Lung microvascular endothelial cell (primary cell): Measurements from ENCODE around the gene ADGRB3. TPM values are rescaled to one million over a fixed set of nuclear protein-coding genes. Genes with fewer than 3 reads are reported as not detected.

ENCODE experiments used
- DNase-seq, 2 donors: peaks; one replicate each; pipeline versions ENCODE4 v3.0.0 to v3.0.0-alpha.2; 2010; ENCODE audit warnings: low read depth in 2 of 2
- total RNA-seq: library from RNA; depleted of rRNA; stranded (reverse); fragments of >200 nt; gene quantifications from 2 replicates; pipeline ENCODE4 v1.2.1, GENCODE V29; 2014

ADGRB3 gene
- total RNA-seq, 1 donor from 2014 or later = not detected

DNA sequence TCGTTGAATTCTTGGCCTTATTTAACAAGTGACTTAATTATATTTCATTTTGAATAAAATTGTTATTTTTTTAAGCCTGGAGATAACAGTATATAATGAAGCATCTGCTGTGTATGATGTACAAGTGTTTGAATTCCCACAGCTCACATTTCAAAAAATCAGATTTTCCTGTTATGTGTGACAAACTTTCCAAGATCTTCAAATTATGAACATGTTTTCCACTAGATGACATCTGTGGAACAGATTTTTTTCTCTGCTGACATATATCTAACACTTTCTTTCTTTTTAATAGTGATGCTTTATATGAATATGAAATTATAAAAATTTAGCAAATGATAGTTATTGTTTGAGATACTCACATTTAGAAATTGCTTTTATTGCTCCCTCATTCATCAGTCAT, 678.9 kb downstream of the ADGRB3 start:
- DNase-seq = no peak

GRCh38 chr6:69314531-69314930, 679.4 kb downstream of the ADGRB3 start:
- DNase-seq = no peak

DNA sequence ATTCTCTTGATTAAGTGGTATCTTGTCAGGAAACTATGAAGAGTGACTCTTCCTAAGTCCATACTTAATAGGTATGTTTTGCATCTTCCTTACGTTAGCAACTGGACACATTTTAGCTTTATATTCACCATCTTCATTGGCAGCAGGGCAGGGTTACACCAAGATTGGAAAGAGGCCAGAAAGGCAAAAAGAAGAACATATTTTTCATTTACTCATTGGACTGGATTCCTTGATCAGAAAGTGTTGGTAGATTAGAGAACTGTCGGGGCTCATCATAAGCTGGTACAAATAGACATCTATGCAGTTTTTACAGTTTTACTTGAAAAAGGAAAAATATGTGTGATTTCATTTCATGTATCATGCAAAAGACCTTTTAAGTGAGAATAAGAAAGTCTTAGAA, 696.8 kb downstream of the ADGRB3 start:
- DNase-seq = no peak

DNA sequence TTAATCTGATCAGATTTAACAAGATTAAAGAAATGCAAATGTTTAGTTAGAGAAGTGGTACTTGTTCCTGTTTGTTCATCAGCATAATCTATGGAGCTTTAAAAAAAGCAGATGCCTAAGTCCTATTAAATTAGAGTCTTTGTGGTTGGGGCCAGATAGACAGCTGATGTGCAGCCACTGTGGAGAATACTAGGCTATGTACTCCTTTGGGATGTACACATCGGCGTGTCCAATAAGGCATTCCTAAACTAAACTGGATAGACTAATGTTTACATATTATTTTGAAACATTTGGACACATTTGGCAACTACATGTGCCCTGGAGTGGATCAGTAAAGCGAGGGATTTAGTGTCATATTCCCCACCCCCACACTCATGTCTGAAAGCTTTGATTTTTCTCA, 702.2 kb downstream of the ADGRB3 start:
- DNase-seq = no peak

- no peak for DNase-seq
Observed at GRCh38 chr6:69338431-69339162, 703.5 kb downstream of the ADGRB3 start.

DNA sequence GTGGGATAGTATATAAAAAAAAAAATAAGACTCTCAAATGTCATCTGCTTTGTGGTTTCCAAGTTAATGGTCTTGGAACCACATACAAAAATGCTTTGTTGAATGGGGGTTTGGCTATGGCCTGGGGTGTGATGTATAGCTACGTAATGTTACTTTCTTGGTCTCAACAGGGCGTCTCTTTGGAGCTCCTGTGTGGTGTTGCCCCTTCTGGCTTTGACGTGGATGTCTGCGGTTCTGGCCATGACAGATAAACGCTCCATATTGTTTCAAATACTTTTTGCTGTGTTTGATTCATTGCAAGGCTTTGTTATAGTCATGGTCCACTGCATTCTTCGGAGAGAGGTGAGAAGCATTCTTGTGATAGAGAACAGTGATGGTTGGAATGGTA, 704.1 kb downstream of the ADGRB3 start:
- no peak for DNase-seq

DNA sequence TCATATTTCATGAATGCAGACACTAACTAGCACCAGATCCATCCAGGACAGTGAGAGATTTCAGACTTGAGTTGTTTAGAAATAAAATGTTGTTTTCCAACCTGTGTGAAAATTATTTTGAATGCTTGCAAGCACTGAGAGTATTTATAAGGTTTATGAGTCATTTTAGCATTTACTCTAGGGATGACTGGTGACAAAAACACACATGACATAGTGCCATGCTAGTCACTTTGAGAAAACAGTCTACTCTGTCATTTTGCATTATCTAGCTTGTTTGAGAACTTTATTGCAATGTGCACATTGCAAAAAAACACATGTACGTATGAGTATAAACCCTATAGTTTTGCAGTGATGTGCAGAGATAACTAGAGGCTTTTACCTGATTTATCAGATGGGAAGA, 705.1 kb downstream of the ADGRB3 start:
- DNase-seq = no peak

DNA sequence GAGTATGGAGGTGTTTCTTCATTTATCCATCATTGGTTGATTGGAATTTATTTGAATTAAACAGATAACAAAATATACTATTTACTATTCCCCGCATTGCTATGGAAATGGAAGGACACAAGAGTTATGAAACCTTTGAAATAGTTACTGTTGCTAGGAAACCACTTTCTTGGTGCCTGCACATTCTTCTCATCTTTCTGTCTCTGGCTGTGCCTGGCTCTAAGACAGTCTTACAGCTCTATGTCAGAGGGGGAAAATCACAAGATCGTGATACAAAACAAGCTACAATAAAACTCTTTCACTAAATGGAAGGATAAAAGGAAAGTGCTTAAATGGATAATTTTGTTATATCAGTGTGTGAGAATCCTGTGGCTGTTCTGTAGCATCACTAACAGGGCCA, 708.8 kb downstream of the ADGRB3 start:
- no peak for DNase-seq

DNA sequence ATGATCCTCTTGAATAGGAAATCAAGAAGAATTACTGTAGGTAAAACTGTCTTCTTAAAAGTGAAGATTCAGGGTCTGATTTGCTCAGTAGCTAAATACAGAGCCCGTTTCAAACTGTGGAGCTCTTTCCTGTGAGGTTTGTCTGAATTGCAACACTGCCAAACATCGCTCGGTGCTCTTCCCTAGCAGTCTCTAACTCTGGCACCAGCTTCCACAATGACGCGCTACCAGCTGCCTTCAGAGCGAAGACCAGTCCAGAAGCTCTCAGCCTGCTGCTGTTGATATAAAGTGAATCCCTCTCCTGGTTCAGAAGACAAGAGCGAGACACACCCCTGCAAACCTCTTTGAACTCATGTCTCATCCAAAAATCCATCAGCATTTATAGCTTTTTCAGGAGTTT, 714.7 kb downstream of the ADGRB3 start:
- DNase-seq = no peak

- DNase-seq = no peak
Observed at GRCh38 chr6:69362209-69362608, 727.1 kb downstream of the ADGRB3 start.

- no peak for DNase-seq
Observed at GRCh38 chr6:69366831-69367230, 731.7 kb downstream of the ADGRB3 start.

GRCh38 chr6:69368613-69369012, 733.5 kb downstream of the ADGRB3 start:
- DNase-seq = no peak

GRCh38 chr6:69370763-69371162, 735.7 kb downstream of the ADGRB3 start:
- no peak for DNase-seq

- DNase-seq = no peak
Observed at GRCh38 chr6:69378326-69378725, 743.2 kb downstream of the ADGRB3 start.

DNA sequence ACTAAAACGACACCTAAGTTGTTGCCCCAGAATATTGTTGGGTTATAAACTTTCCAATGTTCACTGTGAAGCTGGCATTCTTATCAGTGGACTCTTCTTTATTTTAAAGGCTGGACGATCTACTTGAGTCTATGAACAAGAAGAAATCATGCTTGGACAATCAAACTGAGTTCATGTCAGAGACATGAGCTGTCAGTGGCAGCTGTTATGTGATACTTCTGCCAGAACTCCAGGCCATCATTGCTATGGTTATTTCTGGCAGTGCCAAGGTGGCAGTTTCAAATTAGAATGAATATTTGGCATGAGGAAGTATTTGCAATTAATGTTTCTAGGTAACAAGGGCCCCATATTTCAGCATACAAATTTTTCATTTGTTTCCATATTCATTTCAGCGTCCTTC, 744.4 kb downstream of the ADGRB3 start:
- DNase-seq = no peak

DNA sequence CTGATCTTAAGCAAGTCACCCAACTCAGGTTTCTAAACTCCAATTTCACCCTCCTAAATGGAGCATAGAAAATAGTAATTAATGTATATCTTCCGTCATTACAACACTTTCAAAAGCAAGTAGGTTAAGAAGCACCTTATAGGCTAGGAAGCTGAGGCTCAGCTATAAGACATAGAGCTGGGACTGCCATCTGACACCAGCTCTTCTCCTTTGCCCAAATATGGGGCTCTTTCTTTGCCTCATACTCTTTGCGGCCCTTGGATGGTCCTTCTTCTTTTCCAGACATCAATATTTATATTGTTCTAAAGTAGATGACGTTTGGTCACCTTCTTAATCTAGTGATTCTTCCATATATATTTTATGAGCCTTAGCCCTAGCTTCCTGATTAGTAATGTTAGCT, 748.5 kb downstream of the ADGRB3 start:
- no peak for DNase-seq

GRCh38 chr6:69386426-69386825, 751.3 kb downstream of the ADGRB3 start:
- no peak for DNase-seq

- DNase-seq = no peak
Observed at GRCh38 chr6:69390125-69390524, 755.0 kb downstream of the ADGRB3 start.

DNA sequence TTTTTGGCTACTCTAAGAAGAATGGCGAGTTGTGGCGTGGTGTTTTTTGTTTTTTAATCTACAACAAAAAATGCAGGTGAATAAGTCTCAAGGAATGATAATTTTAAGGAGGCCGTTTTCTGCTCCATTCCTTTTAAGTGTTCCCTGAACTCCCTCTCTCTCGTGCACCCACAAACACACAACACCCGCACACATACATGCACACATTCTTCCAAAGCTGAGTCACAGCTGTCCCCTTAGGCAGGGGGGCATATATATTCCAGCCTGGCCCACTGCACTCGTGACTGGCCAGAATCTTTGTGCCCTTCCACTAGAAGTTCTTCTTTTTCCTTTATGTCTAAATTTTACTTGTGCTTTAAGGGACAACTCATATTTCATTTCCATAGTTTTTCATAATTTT, 756.0 kb downstream of the ADGRB3 start:
- no peak for DNase-seq

GRCh38 chr6:69392745-69393144, 757.7 kb downstream of the ADGRB3 start:
- DNase-seq = no peak

DNA sequence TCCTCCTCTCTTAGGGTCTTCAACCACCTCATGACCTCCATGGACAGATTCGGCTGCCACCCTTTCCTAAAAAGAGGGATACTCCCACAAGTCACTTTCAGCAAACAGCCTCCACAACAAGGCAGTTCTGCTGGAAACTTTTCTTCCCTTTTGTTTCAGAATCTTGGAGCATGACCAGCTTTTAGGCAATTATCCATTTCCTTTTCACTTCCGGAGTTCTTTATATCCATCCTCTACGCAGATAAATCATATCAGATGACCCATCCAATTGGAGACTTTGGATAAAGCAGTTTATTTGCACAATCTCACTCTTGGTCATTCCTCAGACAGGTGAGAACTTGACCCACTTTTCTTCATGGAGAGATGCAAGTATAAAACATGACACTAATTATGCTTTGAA, 763.2 kb downstream of the ADGRB3 start:
- peak in 1 of 2 donors; percentile 0 for DNase-seq

DNA sequence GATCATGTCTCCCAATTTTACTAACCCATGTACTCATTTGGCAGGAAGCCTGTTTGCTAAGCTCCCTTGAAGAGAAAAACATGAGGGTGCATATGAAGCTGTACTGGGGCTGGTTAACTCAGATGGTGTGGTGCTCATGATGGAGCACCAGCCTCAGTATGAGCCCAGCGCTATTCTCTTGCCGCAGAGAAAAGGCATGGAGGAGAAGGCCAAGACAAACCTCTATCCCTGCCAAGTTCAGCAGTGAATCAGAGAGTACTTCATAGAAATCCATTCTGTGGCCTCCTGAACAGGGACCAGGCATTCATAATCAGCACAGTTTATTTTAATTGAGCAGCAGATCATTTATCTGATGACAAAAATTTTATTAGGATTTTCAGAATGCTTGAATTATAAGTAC, 763.6 kb downstream of the ADGRB3 start:
- DNase-seq = no peak

DNA sequence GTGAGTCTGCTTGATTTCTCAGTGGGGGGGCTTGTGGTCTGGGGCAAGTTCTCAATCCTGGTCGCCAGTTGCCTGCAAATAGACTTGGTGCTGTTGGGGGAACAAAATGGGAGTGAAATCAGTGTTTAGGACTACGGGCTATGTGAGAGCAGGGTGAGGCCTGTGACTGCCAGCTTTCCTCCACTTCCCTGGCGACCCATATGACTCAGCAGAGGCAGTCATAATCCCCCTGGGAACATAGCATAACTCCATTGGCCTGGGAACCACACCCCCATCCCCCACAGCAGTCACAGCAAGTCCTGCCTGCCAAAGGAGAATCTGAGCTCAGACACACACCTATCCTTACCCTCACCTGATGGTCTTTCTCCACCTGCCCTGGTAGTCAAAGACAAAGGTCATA, 773.8 kb downstream of the ADGRB3 start:
- no peak for DNase-seq

GRCh38 chr6:69416776-69417175, 781.7 kb downstream of the ADGRB3 start:
- no peak for DNase-seq
